AG10803 (cell line): ENCODE data around the gene KMT2B.
"Not testable (repeated sequence)": the region's sequence is repeated elsewhere in the genome, so short reads cannot be mapped to it uniquely, and the experiment has no call there.

ENCODE experiments used
- DNase-seq: peaks from one replicate; pipeline ENCODE4 v3.0.0; 2010; ENCODE audit warnings: low read depth
- H3K4me3 ChIP-seq: 2 replicates; pipeline ENCODE4 v1.5.1; 2011; ENCODE audit warnings: mild to moderate bottlenecking, low read length, control low read depth
- CTCF ChIP-seq: conservative IDR thresholded peaks from 2 replicates; pipeline ENCODE4 v1.5.1; 2011; ENCODE audit warnings: mild to moderate bottlenecking, low read length, control low read depth, inconsistent platforms

The KMT2B gene

DNA sequence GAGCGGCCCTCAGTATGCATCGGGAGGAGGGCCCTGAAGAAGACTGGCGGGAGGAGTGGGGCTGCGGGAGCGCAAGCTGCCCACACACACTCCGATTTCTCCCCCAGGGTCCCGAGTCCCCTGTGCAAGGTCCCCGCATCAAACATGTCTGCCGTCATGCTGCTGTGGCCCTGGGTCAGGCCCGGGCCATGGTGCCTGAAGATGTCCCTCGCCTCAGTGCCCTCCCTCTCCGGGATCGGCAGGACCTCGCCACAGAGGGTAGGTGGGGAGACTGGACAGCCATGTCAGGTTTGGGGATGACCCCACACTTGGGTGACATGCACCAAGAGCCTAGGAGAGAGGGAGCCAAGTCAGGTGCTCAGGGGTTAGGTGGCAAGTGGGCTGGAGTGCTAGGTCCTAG is 4.7 kb downstream of the KMT2B start:
- H3K4me3 ChIP-seq: no peak overlapping the region
- no peak for DNase-seq
- no peak for TF ChIP-seq CTCF

GRCh38 chr19:35722897-35723296 is 5.1 kb downstream of the KMT2B start:
- H3K4me3 ChIP-seq: no peak overlapping the region
- no peak for TF ChIP-seq CTCF
- DNase-seq: no peak

DNA sequence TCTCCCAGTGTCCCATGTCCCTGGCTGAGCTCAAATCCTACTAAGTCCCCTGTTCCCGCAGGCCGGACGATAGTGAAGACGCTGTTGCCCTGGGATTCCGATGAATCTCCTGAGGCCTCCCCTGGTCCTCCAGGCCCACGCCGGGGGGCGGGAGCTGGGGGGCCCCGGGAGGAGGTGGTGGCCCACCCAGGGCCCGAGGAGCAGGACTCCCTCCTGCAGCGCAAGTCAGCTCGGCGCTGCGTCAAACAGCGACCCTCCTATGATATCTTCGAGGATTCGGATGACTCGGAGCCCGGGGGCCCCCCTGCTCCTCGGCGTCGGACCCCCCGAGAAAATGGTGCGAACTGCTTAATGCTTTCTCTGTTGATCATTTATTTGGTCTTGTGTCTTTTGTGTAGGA is 5.9 kb downstream of the KMT2B start:
- TF ChIP-seq CTCF: no peak
- DNase-seq: no peak
- no peak overlapping the region for H3K4me3 ChIP-seq

GRCh38 chr19:35724132-35724531 is 6.3 kb downstream of the KMT2B start:
- DNase-seq: not testable (repeated sequence)

GRCh38 chr19:35724560-35724959 is 6.8 kb downstream of the KMT2B start:
- no peak for TF ChIP-seq CTCF
- no peak overlapping the region for H3K4me3 ChIP-seq
- no peak for DNase-seq

More at GRCh38 chr19:35724132-35724531, 6.3 kb downstream of the KMT2B start:
- H3K4me3 ChIP-seq: not testable (repeated sequence)

DNA sequence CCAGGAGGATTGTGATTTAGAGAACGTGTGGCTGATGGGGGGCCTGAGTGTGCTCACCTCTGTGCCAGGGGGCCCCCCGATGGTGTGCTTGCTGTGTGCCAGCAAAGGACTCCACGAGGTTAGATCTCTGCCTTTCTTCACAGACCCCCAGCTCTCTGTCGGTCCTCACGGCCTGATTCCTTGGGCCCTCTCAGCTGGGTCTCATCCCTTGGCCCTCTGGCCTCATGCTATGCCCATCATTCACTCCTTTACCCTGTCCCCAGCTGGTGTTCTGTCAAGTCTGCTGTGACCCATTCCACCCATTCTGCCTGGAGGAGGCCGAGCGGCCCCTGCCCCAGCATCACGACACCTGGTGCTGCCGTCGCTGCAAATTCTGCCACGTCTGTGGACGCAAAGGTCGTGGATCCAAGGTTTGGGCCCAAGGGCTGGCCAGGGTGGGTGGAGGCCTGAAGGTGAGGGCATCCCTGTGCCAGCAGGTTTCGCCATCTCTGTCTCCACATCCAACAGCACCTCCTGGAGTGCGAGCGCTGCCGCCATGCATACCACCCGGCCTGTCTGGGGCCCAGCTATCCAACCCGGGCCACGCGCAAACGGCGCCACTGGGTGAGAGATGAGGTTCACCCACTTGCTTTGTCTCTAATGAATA is 7.5 kb downstream of the KMT2B start:
- H3K4me3 ChIP-seq: no peak overlapping the region
- DNase-seq: no peak
- TF ChIP-seq CTCF: no peak

- DNase-seq: no peak
- no peak overlapping the region for H3K4me3 ChIP-seq
- no peak for TF ChIP-seq CTCF
Observed at GRCh38 chr19:35727053-35727955, 9.5 kb downstream of the KMT2B start.
